HCT116 (cell line): ENCODE results near the gene FXYD2. TPM values are rescaled to one million over a fixed set of nuclear protein-coding genes. Genes with fewer than 3 reads are reported as not detected.

Experiments
- ATAC-seq: fragments of 200-7000 bp; cut with Tn5 transposase; 2 replicates; pipeline ENCODE4 v1.9.1; 2020; ENCODE audit warnings: mild to moderate bottlenecking, moderate library complexity
- BruUV-seq: library from RNA; stranded (reverse); fragments of 400-500 nt; replicated peaks from 2 replicates; lab custom pipeline; 2021; lab: Mats Ljungman, UMichigan
- CTCF ChIA-PET: fragments of 300-600 bp; sonication (Branson Sonifier 250); formaldehyde crosslinking; loops from one replicate; lab custom pipeline; 2021; ENCODE audit warnings: antibody characterized with exemption; lab: Charles Lee
- POLR2A ChIA-PET: fragments of 300-600, 350-600 bp; sonication (Branson Sonifier 250); formaldehyde crosslinking; loops from one replicate; lab custom pipeline; 2021; ENCODE audit warnings: antibody characterized with exemption; lab: Charles Lee
- RAD21 ChIA-PET, 2 experiments: fragments of 300-600 bp; sonication (Branson Sonifier 250); formaldehyde crosslinking; loops; one replicate each; lab custom pipeline; 2023; ENCODE audit warnings: low total read pairs in 2 of 2; ENCODE audit not compliant: uncharacterized antibody in 2 of 2, unreplicated experiment in 2 of 2, low non-redundant PET in 1 of 2; lab: Charles Lee
- DNase-seq: peaks from one replicate; pipeline ENCODE4 v3.0.0-alpha.2; 2010; ENCODE audit warnings: low read depth, low spot score
- H2AFZ ChIP-seq: fragments of 200-600 bp; shearing (Covaris generic), sonication (generic); 2 replicates; pipeline ENCODE4 v1.6.1; 2017; ENCODE audit warnings: low read depth, mixed run types, mixed read lengths, antibody characterized with exemption, low read length; ENCODE audit not compliant: poor library complexity, severe bottlenecking
- H3K27ac ChIP-seq: 2 replicates; pipeline ENCODE4 v1.5.1; 2012; ENCODE audit warnings: low read depth, low read length
- H3K27me3 ChIP-seq: fragments of 200-600 bp; sonication (generic); 2 replicates; pipeline ENCODE4 v1.6.1; 2016; ENCODE audit warnings: mixed run types, low read length, mixed read lengths; ENCODE audit not compliant: insufficient read depth
- H3K36me3 ChIP-seq, 2 experiments: fragments of 200-500 bp in 1 of 2; fragments of 200-600 bp in 1 of 2; sonication (Bioruptor generic) in 1 of 2; sonication (generic) in 1 of 2; 2 replicates each; pipeline versions ENCODE4 v1.5.1 to v1.6.1; 2014 to 2016; ENCODE audit warnings: low read length in 2 of 2, inconsistent platforms in 1 of 2, mixed read lengths in 1 of 2, mixed run types in 1 of 2; ENCODE audit not compliant: insufficient read depth in 2 of 2, control insufficient read depth in 1 of 2
- H3K4me1 ChIP-seq, 2 experiments: fragments of 200-600 bp in 1 of 2; sonication (generic) in 1 of 2; 2 replicates each; pipeline versions ENCODE4 v1.5.1 to v1.6.1; 2012 to 2017; ENCODE audit warnings: low read length in 2 of 2, inconsistent platforms in 1 of 2, mild to moderate bottlenecking in 1 of 2, mixed read lengths in 1 of 2, mixed run types in 1 of 2, moderate library complexity in 1 of 2; ENCODE audit not compliant: insufficient read depth in 2 of 2, control insufficient read depth in 1 of 2
- H3K4me2 ChIP-seq: fragments of 200-600 bp; sonication (generic); 2 replicates; pipeline ENCODE4 v1.6.1; 2017; ENCODE audit warnings: mixed run types, low read length, mixed read lengths
- H3K4me3 ChIP-seq, 2 experiments: fragments of 200-600 bp in 1 of 2; sonication (generic) in 1 of 2; replicated peaks in 1 of 2; 2 replicates each; pipeline ENCODE4 v1.5.1; 2011 to 2016; ENCODE audit warnings: low read length in 2 of 2, control low read depth in 1 of 2, low read depth in 1 of 2, mild to moderate bottlenecking in 1 of 2, mixed read lengths in 1 of 2, mixed run types in 1 of 2
- H3K79me2 ChIP-seq: fragments of 200-600 bp; sonication (generic); 2 replicates; pipeline ENCODE4 v1.6.1; 2017; ENCODE audit warnings: mild to moderate bottlenecking, mixed run types, low read length, moderate library complexity, mixed read lengths; ENCODE audit not compliant: insufficient read depth
- H3K9ac ChIP-seq: fragments of 200-600 bp; sonication (generic); 2 replicates; pipeline ENCODE4 v1.6.1; 2016; ENCODE audit warnings: low read length, mixed read lengths
- H3K9me2 ChIP-seq: fragments of 200-600 bp; sonication (generic), shearing (Covaris generic); 2 replicates; pipeline ENCODE4 v1.6.1; 2017; ENCODE audit warnings: mixed run types, mild to moderate bottlenecking, moderate library complexity; ENCODE audit not compliant: insufficient read depth
- H3K9me3 ChIP-seq, 2 experiments: fragments of 200-500 bp in 1 of 2; fragments of 200-600 bp in 1 of 2; sonication (Bioruptor generic) in 1 of 2; sonication (generic) in 1 of 2; 2 replicates each; pipeline ENCODE4 v1.6.1; 2014 to 2017; ENCODE audit warnings: low read length in 2 of 2, mixed read lengths in 2 of 2, inconsistent platforms in 1 of 2, low read depth in 1 of 2, mild to moderate bottlenecking in 1 of 2, mixed run types in 1 of 2, moderate library complexity in 1 of 2; ENCODE audit not compliant: control insufficient read depth in 1 of 2, insufficient read depth in 1 of 2
- H4K20me1 ChIP-seq: fragments of 200-600 bp; sonication (generic), shearing (Covaris generic); 2 replicates; pipeline ENCODE4 v1.6.1; 2017; ENCODE audit warnings: mixed run types, mild to moderate bottlenecking, moderate library complexity; ENCODE audit not compliant: insufficient read depth
- CEBPB ChIP-seq: IDR thresholded peaks from 2 replicates; pipeline ENCODE4 v1.6.1; 2012; ENCODE audit warnings: low read depth
- CTCF ChIP-seq, 3 experiments: fragments of 200-600 bp in 1 of 3; sonication (generic) in 1 of 3; IDR thresholded peaks in 2 of 3; conservative IDR thresholded peaks in 1 of 3; 2 replicates each; pipeline ENCODE4 v1.5.1; 2012 to 2017; ENCODE audit warnings: low read depth in 2 of 3, low read length in 2 of 3, antibody characterized with exemption in 1 of 3, borderline replicate concordance in 1 of 3, control low read depth in 1 of 3, mild to moderate bottlenecking in 1 of 3, mixed read lengths in 1 of 3, mixed run types in 1 of 3, moderate library complexity in 1 of 3; ENCODE audit not compliant: insufficient read depth in 1 of 3
- ELF1 ChIP-seq: IDR thresholded peaks from 2 replicates; pipeline ENCODE4 v1.6.1; 2012; ENCODE audit warnings: low read depth, borderline replicate concordance
- EZH2 ChIP-seq: fragments of 200-600 bp; sonication (generic); IDR thresholded peaks from 2 replicates; pipeline ENCODE4 v1.6.1; 2017; ENCODE audit warnings: antibody characterized with exemption, mixed run types
- EZH2phosphoT487 ChIP-seq: fragments of 200-600 bp; IDR thresholded peaks from 2 replicates; pipeline ENCODE4 v1.6.1; 2018; ENCODE audit warnings: antibody characterized with exemption, borderline replicate concordance
- MAX ChIP-seq: IDR thresholded peaks from 2 replicates; pipeline ENCODE4 v1.6.1; 2012
- REST ChIP-seq: IDR thresholded peaks from 2 replicates; pipeline ENCODE4 v1.6.1; 2012; ENCODE audit warnings: low read depth
- SRF ChIP-seq: IDR thresholded peaks from 2 replicates; pipeline ENCODE4 v1.6.1; 2012; ENCODE audit warnings: low read depth
- intact Hi-C: fragments of 100-400 bp; cut with micrococcal nuclease; formaldehyde crosslinking; loops from 2 replicates; pipeline ENCODE4 v1.10.0; 2022
- total RNA-seq: library from RNA; stranded (reverse); gene quantifications from one replicate; pipeline ENCODE4 v1.2.1, GENCODE V29; 2021; ENCODE audit not compliant: unreplicated experiment

FXYD2 gene
- total RNA-seq, 1 experiment from 2014 or later, result 0.52 TPM

GRCh38 chr11:117859488-117860112 lies 35.1 kb upstream of the FXYD2 start:
- RAD21 ChIA-PET, result no interaction called here
- intact Hi-C loops, result no loop called here
- H3K27me3 ChIP-seq, result no peaks in the 10 kb centered on the region
- CTCF ChIA-PET, result no interaction called here
- BruUV-seq, result no TSS peak
- H3K79me2 ChIP-seq, result no peaks in the 10 kb centered on the region
- no peaks in the 10 kb centered on the region for H3K9me3 ChIP-seq
- no peak for ATAC-seq
- no peak overlapping the region for H3K4me2 ChIP-seq
- no peak overlapping the region for H2AFZ ChIP-seq
- H3K9me2 ChIP-seq, result no peaks in the 10 kb centered on the region
- H4K20me1 ChIP-seq, result no peaks in the 10 kb centered on the region
- H3K36me3 ChIP-seq, result no peaks in the 10 kb centered on the region
- H3K9ac ChIP-seq, result no peak overlapping the region
- TF ChIP-seq ELF1 (no peak), EZH2 (no peak), CTCF (IDR thresholded peaks at IDR 0.05 in 2 of 3, conservative IDR thresholded peaks at IDR 0.05 in 1 of 3; ENCODE audit: borderline replicate concordance in 1 of 3, insufficient read depth in 1 of 3, low read depth in 2 of 3, low read length in 2 of 3) (no peak), EZH2phosphoT487 (no peak), REST (no peak), SRF (no peak), MAX (no peak), CEBPB (no peak)
- no peak overlapping the region for H3K4me3 ChIP-seq
- POLR2A ChIA-PET, result no interaction called here
- H3K4me1 ChIP-seq, result 0 out of 4 replicates have a peak, but pooled peaks cover 0 to 2% of the 10 kb centered on the region in 2 experiments
- H3K27ac ChIP-seq, result no peak overlapping the region
- no peak for DNase-seq
